Breast epithelium (tissue), 4 donors: Measurements from ENCODE around the gene MEG3. TPM values are rescaled to one million over a fixed set of nuclear protein-coding genes. Genes with fewer than 3 reads are reported as not detected.

Source experiments
- DNase-seq, 2 donors: peaks; one replicate each; pipeline ENCODE4 v3.0.0-alpha.2; 2019; ENCODE audit warnings: low spot score in 2 of 2
- H3K27ac ChIP-seq, 2 donors: fragments of 200-600 bp; sonication (generic) in 1 of 2; one replicate each; pipeline ENCODE4 v1.5.1; 2016 to 2019; ENCODE audit warnings: mild to moderate bottlenecking in 1 of 2
- H3K27me3 ChIP-seq, 2 donors: fragments of 200-600 bp; sonication (generic) in 1 of 2; one replicate each; pipeline versions ENCODE4 v1.5.1 to v1.6.0; 2017 to 2019; ENCODE audit warnings: control low read depth in 1 of 2, mild to moderate bottlenecking in 1 of 2
- H3K36me3 ChIP-seq: fragments of 200-600 bp; one replicate; pipeline ENCODE4 v1.5.1; 2019
- H3K4me1 ChIP-seq, 2 donors: fragments of 200-600 bp; sonication (generic); one replicate each; pipeline ENCODE4 v1.5.1; 2016 to 2019; ENCODE audit warnings: control low read depth in 1 of 2
- H3K4me3 ChIP-seq, 3 donors: fragments of 200-600 bp; sonication (generic); 1 replicate in 2 of 3; 2 replicates in 1 of 3; pipeline ENCODE4 v1.5.1; 2016 to 2019; ENCODE audit warnings: mild to moderate bottlenecking in 3 of 3, moderate library complexity in 2 of 3
- H3K9me3 ChIP-seq, 2 donors: fragments of 200-600 bp; sonication (generic) in 1 of 2; one replicate each; pipeline ENCODE4 v1.5.1; 2016 to 2019; ENCODE audit warnings: control low read depth in 1 of 2
- CTCF ChIP-seq, 3 donors: fragments of 450-650 bp; IDR thresholded peaks; one replicate each; pipeline ENCODE4 v1.5.1; 2016 to 2017; ENCODE audit warnings: antibody characterized with exemption in 3 of 3, mild to moderate bottlenecking in 3 of 3, moderate library complexity in 3 of 3
- POLR2A ChIP-seq: fragments of 450-650 bp; IDR thresholded peaks from one replicate; pipeline ENCODE4 v1.6.1; 2016; ENCODE audit warnings: antibody characterized with exemption, mild to moderate bottlenecking, moderate library complexity
- POLR2AphosphoS5 ChIP-seq, 3 donors: sonication (generic); formaldehyde crosslinking; IDR thresholded peaks; one replicate each; pipeline ENCODE4 v1.6.1; 2017; ENCODE audit warnings: antibody characterized with exemption in 3 of 3
- intact Hi-C: fragments of 100-400 bp; cut with DNase I; formaldehyde crosslinking; loops from one replicate; pipeline ENCODE4 v1.15.1; 2023; ENCODE audit warnings: low total_unique reads
- total RNA-seq, 3 donors: library from RNA; depleted of rRNA; stranded (reverse); fragments of >200 nt; gene quantifications; one replicate each; pipeline ENCODE4 v1.1.0, GENCODE V29; 2016

Gene MEG3
- total RNA-seq, 3 donors from 2014 or later: 45.2 to 68.8 (median 49.8) TPM

GRCh38 chr14:100884456-100884855 lies 58.5 kb downstream of the MEG3 start:
- Histone ChIP-seq H3K27me3 (no peaks in the 10 kb centered on the region), H3K4me3 (no peak overlapping the region), H3K9me3 (peaks cover 0 to 8% of the 10 kb centered on the region in 2 donors), H3K36me3 (no peaks in the 10 kb centered on the region), H3K4me1 (no peaks in the 10 kb centered on the region), H3K27ac (no peak overlapping the region)
- no peak for DNase-seq
- intact Hi-C loops: no loop called here
- no peak for TF ChIP-seq POLR2A
- TF ChIP-seq POLR2AphosphoS5 (IDR thresholded peaks at IDR 0.05): no peak
- TF ChIP-seq CTCF (IDR thresholded peaks at IDR 0.05): no peak

- Histone ChIP-seq H3K27me3 (no peaks in the 10 kb centered on the region), H3K4me1 (no peaks in the 10 kb centered on the region), H3K36me3 (no peaks in the 10 kb centered on the region), H3K4me3 (no peak overlapping the region), H3K27ac (no peak overlapping the region), H3K9me3 (peaks cover 0 to 8% of the 10 kb centered on the region in 2 donors)
- no peak for DNase-seq
- intact Hi-C loops: no loop called here
- no peak for TF ChIP-seq POLR2A
- no peak for TF ChIP-seq POLR2AphosphoS5 (IDR thresholded peaks at IDR 0.05)
- no peak for TF ChIP-seq CTCF (IDR thresholded peaks at IDR 0.05)
Observed at GRCh38 chr14:100885196-100885595, 59.3 kb downstream of the MEG3 start.

GRCh38 chr14:100885617-100886016 lies 59.7 kb downstream of the MEG3 start:
- peaks cover 0 to 8% of the 10 kb centered on the region in 2 donors for H3K9me3 ChIP-seq
- no peaks in the 10 kb centered on the region for H3K27me3 ChIP-seq
- DNase-seq: no peak
- H3K4me3 ChIP-seq: no peak overlapping the region
- H3K4me1 ChIP-seq: no peaks in the 10 kb centered on the region
- intact Hi-C loops: no loop called here
- TF ChIP-seq POLR2A (no peak), POLR2AphosphoS5 (IDR thresholded peaks at IDR 0.05) (no peak), CTCF (IDR thresholded peaks at IDR 0.05) (no peak)
- no peak overlapping the region for H3K27ac ChIP-seq
- H3K36me3 ChIP-seq: no peaks in the 10 kb centered on the region

GRCh38 chr14:100887728-100888335 lies 61.9 kb downstream of the MEG3 start:
- Histone ChIP-seq H3K27me3 (no peaks in the 10 kb centered on the region), H3K4me3 (no peak overlapping the region), H3K36me3 (no peaks in the 10 kb centered on the region), H3K27ac (no peak overlapping the region), H3K9me3 (no peaks in the 10 kb centered on the region), H3K4me1 (no peaks in the 10 kb centered on the region)
- no peak for DNase-seq
- intact Hi-C loops: no loop called here
- TF ChIP-seq POLR2A (no peak), POLR2AphosphoS5 (IDR thresholded peaks at IDR 0.05) (no peak), CTCF (IDR thresholded peaks at IDR 0.05) (no peak)

GRCh38 chr14:100888789-100889315 lies 62.9 kb downstream of the MEG3 start:
- H3K36me3 ChIP-seq: no peaks in the 10 kb centered on the region
- no peak overlapping the region for H3K27ac ChIP-seq
- no peaks in the 10 kb centered on the region for H3K9me3 ChIP-seq
- no peaks in the 10 kb centered on the region for H3K27me3 ChIP-seq
- DNase-seq: no peak
- no peak for TF ChIP-seq CTCF (IDR thresholded peaks at IDR 0.05)
- TF ChIP-seq POLR2A: no peak
- TF ChIP-seq POLR2AphosphoS5 (IDR thresholded peaks at IDR 0.05): no peak
- no peak overlapping the region for H3K4me3 ChIP-seq
- H3K4me1 ChIP-seq: no peaks in the 10 kb centered on the region
- intact Hi-C loops: no loop called here
